Measurements from ENCODE around the gene MXRA7.

MXRA7 gene

DNA sequence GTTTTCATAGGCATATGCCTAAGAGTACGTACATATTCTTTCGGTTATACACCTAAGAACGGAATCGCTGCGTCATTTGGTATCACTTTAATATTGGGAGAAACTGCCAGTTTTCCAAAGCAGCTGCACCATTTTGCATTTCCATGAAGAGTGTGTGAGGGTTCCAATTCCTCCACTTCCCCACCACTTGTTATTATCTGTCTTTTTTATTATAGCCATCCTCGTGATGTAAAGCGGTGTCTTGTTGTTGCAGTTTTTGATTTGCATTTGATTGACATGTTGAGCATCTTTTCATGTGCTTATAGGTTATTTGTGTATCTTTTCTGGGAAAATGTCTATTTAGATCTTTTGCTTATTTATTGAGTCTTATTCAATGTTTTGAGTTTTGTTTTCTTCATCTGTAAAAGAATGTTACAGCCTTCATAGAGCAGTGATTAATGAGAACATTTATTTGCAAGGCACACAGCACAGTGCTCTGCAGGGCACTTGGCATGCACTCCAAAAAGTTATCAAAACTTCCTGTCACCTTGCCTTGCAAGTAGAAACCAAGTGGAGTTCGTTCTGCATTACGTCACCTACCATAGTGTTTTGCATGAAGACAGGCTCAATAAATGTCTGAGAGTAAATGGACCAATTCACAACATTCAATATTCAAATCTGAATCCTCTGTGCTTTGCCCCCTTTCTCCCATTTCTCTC lies 40.6 kb downstream of the MXRA7 start:
- no peak for DNase-seq (ENCODE audit: extremely low spot score)

DNA sequence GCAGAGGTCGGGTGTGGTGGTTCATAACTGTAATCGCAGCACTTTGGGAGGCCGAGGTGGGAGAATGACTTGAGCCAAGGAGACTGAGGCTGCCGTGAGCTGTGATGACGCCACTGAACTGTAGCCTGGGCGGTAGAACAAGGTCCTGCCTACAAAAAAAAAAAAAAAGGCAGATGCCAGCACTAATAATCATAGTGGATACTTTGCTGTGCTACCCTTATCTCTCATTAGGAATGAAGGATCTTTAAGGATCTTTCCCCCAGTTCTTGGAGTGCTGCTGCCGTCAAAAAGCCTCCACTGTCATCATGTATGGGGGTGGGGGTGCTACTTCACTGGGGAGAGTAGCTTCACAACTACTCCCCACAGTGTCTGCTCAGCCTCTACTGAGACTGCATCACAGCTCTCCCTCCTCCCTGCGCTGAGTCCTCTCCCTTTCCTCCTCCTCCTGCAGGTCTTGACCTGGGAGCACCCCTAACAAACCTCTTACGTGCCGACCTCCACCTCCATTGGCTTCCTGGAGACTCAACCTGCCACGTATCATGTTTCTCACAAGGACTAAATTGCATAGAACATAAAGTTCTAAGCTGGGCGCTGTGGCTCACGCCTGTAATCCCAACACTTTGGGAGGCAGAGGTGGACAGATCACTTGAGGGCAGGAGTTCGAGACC lies 42.8 kb downstream of the MXRA7 start:
- ChIA-PET POLR2A (no interaction called here), CTCF (interaction anchor here (1.5 kb wide), 1 partner anchor 13 kb away, joined by 5 read pairs; no protein-coding TSS in a partner anchor)
- no peak for DNase-seq (ENCODE audit: extremely low spot score)
- TF ChIP-seq, protein P1, sequence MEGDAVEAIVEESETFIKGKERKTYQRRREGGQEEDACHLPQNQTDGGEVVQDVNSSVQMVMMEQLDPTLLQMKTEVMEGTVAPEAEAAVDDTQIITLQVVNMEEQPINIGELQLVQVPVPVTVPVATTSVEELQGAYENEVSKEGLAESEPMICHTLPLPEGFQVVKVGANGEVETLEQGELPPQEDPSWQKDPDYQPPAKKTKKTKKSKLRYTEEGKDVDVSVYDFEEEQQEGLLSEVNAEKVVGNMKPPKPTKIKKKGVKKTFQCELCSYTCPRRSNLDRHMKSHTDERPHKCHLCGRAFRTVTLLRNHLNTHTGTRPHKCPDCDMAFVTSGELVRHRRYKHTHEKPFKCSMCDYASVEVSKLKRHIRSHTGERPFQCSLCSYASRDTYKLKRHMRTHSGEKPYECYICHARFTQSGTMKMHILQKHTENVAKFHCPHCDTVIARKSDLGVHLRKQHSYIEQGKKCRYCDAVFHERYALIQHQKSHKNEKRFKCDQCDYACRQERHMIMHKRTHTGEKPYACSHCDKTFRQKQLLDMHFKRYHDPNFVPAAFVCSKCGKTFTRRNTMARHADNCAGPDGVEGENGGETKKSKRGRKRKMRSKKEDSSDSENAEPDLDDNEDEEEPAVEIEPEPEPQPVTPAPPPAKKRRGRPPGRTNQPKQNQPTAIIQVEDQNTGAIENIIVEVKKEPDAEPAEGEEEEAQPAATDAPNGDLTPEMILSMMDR (IDR thresholded peaks at IDR 0.05; ENCODE audit: control extremely low read depth, extremely low read depth, low read depth, missing control alignments), result no peak

More for the DNA sequence above, 40.6 kb downstream of the MXRA7 start:
- ChIA-PET POLR2A (no interaction called here), CTCF (interaction anchor here (0.7 to 1.1 kb wide), 2 partner anchors 12 to 22 kb away, joined by 3 read pairs; no protein-coding TSS in a partner anchor)
- TF ChIP-seq, protein P1 (IDR thresholded peaks at IDR 0.05; ENCODE audit: control extremely low read depth, extremely low read depth, low read depth, missing control alignments), result no peak

DNA sequence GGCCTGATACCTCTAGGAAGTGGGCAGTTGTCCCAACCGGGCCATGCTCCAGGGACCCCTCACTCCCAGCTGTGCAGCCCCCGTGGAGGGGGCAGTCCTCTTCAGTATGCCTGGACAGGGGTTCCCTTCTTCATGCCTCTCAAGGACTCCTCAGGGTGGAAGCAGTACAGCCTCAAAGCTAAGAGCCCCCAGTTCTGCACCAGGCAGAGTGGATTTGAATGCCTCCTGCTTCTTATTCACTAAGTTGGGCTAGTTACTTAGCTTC lies 43.3 kb downstream of the MXRA7 start:
- POLR2A ChIA-PET, result no interaction called here
- CTCF ChIA-PET, result interaction anchor here (1.5 kb wide), 1 partner anchor 14 kb away, joined by 5 read pairs; no protein-coding TSS in a partner anchor

DNA sequence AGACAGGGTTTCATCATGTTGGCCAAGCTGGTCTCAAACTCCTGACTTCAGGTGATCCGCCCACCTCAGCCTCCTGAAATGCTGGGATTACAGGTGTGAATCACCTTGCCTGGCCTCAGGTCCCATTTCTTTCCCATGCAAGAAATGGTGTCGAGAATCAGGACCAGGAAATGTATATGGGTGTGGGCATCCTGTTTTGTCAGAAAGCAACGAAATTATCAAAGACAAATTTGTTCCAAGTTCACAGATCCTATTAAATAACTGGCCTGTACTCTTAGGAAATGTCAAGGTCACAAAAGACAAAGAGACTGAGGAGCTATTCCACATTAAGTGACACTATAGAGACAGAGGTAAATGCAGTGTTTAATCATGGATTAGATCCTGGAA lies 50.1 kb downstream of the MXRA7 start:
- CTCF ChIA-PET, result interaction anchor here (1.7 kb wide), 1 partner anchor 21 kb away, joined by 8 read pairs; no protein-coding TSS in a partner anchor

More for the DNA sequence above, 43.3 kb downstream of the MXRA7 start:
- no peak for DNase-seq (ENCODE audit: extremely low spot score)
- TF ChIP-seq, protein P1 (IDR thresholded peaks at IDR 0.05; ENCODE audit: control extremely low read depth, extremely low read depth, low read depth, missing control alignments), result no peak

DNA sequence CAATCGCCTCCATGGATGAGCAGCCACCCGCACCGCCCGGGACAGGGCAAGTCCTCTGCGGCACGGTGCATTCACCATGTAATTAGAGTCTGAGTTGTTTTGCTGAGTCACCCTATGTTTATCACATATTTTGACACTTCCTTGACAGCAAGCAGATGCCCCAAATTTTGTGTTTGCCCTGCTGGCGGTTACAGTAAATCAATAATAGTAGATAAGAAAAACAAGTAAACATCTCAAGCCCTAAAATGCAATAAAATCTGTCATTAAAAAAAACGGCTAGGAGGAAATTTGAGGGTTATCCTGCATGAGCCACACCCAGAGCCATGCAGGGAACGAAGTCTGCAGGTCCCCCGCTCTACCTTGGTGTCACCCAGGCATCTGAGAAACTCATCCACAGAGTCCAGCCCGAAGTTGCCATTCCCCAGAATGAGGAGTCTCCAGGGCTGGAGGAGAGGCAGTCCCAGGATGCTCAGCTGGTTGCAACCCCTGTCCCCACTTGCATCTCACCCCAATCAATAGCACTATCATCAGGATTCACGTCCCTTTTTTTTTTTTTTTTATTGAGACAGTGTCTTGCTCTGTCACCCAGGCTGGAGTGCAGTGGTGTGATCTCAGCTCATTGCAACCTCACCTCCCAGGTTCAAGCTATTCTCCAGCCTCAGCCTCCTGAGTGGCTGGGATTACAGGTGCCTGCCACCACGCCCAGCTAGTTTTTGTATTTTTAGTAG lies 50.7 kb downstream of the MXRA7 start:
- CTCF ChIA-PET, result no interaction called here
- POLR2A ChIA-PET, result no interaction called here
- TF ChIP-seq, protein P1 (IDR thresholded peaks at IDR 0.05; ENCODE audit: control extremely low read depth, extremely low read depth, low read depth, missing control alignments), result no peak
- DNase-seq (ENCODE audit: extremely low spot score), result no peak

More for the DNA sequence above, 50.1 kb downstream of the MXRA7 start:
- TF ChIP-seq, protein P1 (IDR thresholded peaks at IDR 0.05; ENCODE audit: control extremely low read depth, extremely low read depth, low read depth, missing control alignments), result no peak
- no peak for DNase-seq (ENCODE audit: extremely low spot score)
- POLR2A ChIA-PET, result no interaction called here

DNA sequence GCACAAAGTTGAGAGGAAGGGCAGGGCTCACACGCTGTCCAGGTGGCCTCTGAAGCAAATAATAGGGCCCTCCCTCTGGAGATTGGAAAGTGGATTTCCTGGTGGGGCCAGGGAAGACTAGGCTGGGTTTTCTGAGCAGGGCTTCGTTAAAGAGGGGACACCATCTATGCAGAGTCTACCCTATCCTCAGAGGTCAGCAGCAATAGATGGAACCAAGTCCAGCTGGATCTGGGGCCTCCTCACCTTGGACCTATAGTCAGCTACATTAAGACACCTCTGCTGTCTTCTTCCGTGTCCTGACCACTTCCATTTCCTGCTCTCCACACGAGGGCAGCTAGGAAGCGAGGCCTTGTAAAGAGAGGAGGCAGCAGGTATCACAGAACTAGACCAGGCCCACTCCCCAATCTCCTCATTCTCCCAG lies 52.5 kb downstream of the MXRA7 start:
- POLR2A ChIA-PET, result no interaction called here
- DNase-seq (ENCODE audit: extremely low spot score), result no peak
- CTCF ChIA-PET, result no interaction called here
- TF ChIP-seq, protein P1 (IDR thresholded peaks at IDR 0.05; ENCODE audit: control extremely low read depth, extremely low read depth, low read depth, missing control alignments), result no peak
